ENCODE results near the gene SLC30A1. TPM values are rescaled to one million over a fixed set of nuclear protein-coding genes. Genes with fewer than 3 reads are reported as not detected.

The SLC30A1 gene
- total and polyA plus RNA-seq, 2 of the 13 experiments (the other 11 are each of a cell fraction or from before 2014, with no cell fraction given) = 5.9 to 24.4 TPM

GRCh38 chr1:211578640-211579439 is at the start of gene SLC30A1 (continued):
- TF ChIP-seq ZNF407 (CRISPR knock-in tag; IDR thresholded peaks at IDR 0.05; ENCODE audit: not compliant biosample characterization) = no peak
- no peak for TF ChIP-seq ZNF350 (CRISPR knock-in tag; IDR thresholded peaks at IDR 0.05; ENCODE audit: borderline replicate concordance, low read depth)
- no peak for TF ChIP-seq ZNF576 (CRISPR knock-in tag; IDR thresholded peaks at IDR 0.05)
- no peak; the same call in 1 of the 2 replicates for TF ChIP-seq SIN3A (IDR thresholded peaks at IDR 0.05; ENCODE audit: borderline replicate concordance, low read depth, low read length)
- no peak for TF ChIP-seq MTA1 (CRISPR knock-in tag; IDR thresholded peaks at IDR 0.05; ENCODE audit: borderline replicate concordance)
- TF ChIP-seq ZNF841 (CRISPR knock-in tag; IDR thresholded peaks at IDR 0.05; ENCODE audit: borderline replicate concordance) = no peak
- no peak for TF ChIP-seq FOXP4 (CRISPR knock-in tag; IDR thresholded peaks at IDR 0.05)
- no peak for TF ChIP-seq ZBTB7A (CRISPR knock-in tag; IDR thresholded peaks at IDR 0.05)
- TF ChIP-seq DR1 (CRISPR knock-in tag; IDR thresholded peaks at IDR 0.05) = peak; percentile 80; the same call in 1 of the 2 replicates
- no peak for TF ChIP-seq RARG (CRISPR knock-in tag; IDR thresholded peaks at IDR 0.05; ENCODE audit: low read depth)
- peak; percentile 90; the same call in 1 of the 2 replicates for TF ChIP-seq PCBP1 (IDR thresholded peaks at IDR 0.05; ENCODE audit: borderline replicate concordance, low read depth, low read length)
- no peak for TF ChIP-seq THAP11 (CRISPR knock-in tag; IDR thresholded peaks at IDR 0.05)
- no peak for TF ChIP-seq SNAPC2 (CRISPR knock-in tag; IDR thresholded peaks at IDR 0.05)
- no peak for TF ChIP-seq ATM (IDR thresholded peaks at IDR 0.05; ENCODE audit: borderline replicate concordance)
- no peak for TF ChIP-seq RBAK (CRISPR knock-in tag; IDR thresholded peaks at IDR 0.05)

Measured in HepG2 (cell line).